Liver (tissue), 9 donors: Measurements from ENCODE around the gene ARHGEF10L. TPM values are rescaled to one million over a fixed set of nuclear protein-coding genes. Genes with fewer than 3 reads are reported as not detected.

ENCODE experiments used
- DNase-seq: peaks from one replicate; pipeline ENCODE4 v3.0.0-alpha.2; 2017; ENCODE audit warnings: low spot score
- H3K27ac ChIP-seq, 2 donors: one replicate each; pipeline ENCODE4 v1.7.0; 2013; ENCODE audit warnings: inconsistent platforms in 2 of 2, low read length in 2 of 2, control low read depth in 1 of 2, low read depth in 1 of 2, mild to moderate bottlenecking in 1 of 2
- H3K27me3 ChIP-seq, 4 donors: one replicate each; pipeline versions ENCODE4 v1.6.1 to v1.7.0; 2013; ENCODE audit warnings: low read length in 3 of 4, inconsistent platforms in 1 of 4, mild to moderate bottlenecking in 1 of 4, moderate library complexity in 1 of 4; ENCODE audit not compliant: control insufficient read depth in 4 of 4, insufficient read depth in 4 of 4
- H3K36me3 ChIP-seq, 4 donors: one replicate each; pipeline versions ENCODE4 v1.6.1 to v1.7.0; 2013; ENCODE audit warnings: low read length in 3 of 4, mild to moderate bottlenecking in 3 of 4, low read depth in 1 of 4, moderate library complexity in 1 of 4; ENCODE audit not compliant: control insufficient read depth in 4 of 4, insufficient read depth in 3 of 4
- H3K4me1 ChIP-seq, 4 donors: one replicate each; pipeline versions ENCODE4 v1.6.1 to v1.7.0; 2013; ENCODE audit warnings: low read length in 3 of 4, mild to moderate bottlenecking in 3 of 4, moderate library complexity in 1 of 4; ENCODE audit not compliant: control insufficient read depth in 4 of 4, insufficient read depth in 4 of 4
- H3K4me3 ChIP-seq, 3 donors: one replicate each; pipeline versions ENCODE4 v1.6.1 to v1.7.0; 2013; ENCODE audit warnings: low read length in 3 of 3, control low read depth in 1 of 3, low read depth in 1 of 3, mild to moderate bottlenecking in 1 of 3
- H3K9ac ChIP-seq, 2 donors: one replicate each; pipeline ENCODE4 v1.7.0; 2013; ENCODE audit warnings: low read length in 2 of 2, mild to moderate bottlenecking in 2 of 2, moderate library complexity in 2 of 2, control low read depth in 1 of 2, low read depth in 1 of 2
- H3K9me3 ChIP-seq, 4 donors: one replicate each; pipeline versions ENCODE4 v1.6.1 to v1.7.0; 2013; ENCODE audit warnings: low read length in 3 of 4; ENCODE audit not compliant: control insufficient read depth in 4 of 4
- ATF3 ChIP-seq: IDR thresholded peaks from 2 replicates; pipeline ENCODE4 v1.6.1; 2016; ENCODE audit warnings: antibody characterized with exemption
- CTCF ChIP-seq: fragments of 150-350 bp; IDR thresholded peaks from 2 replicates; pipeline ENCODE4 v1.5.1; 2017; ENCODE audit warnings: improper control_type of control experiment, low read depth, low read length; ENCODE audit not compliant: missing input control
- EGR1 ChIP-seq, 2 donors: IDR thresholded peaks; 2 replicates each; pipeline ENCODE4 v1.6.1; 2016 to 2018; ENCODE audit warnings: antibody characterized with exemption in 2 of 2, low read depth in 2 of 2
- FOXA1 ChIP-seq: IDR thresholded peaks from 2 replicates; pipeline ENCODE4 v1.6.1; 2016; ENCODE audit warnings: antibody characterized with exemption
- FOXA2 ChIP-seq: IDR thresholded peaks from 2 replicates; pipeline ENCODE4 v1.6.1; 2016; ENCODE audit warnings: antibody characterized with exemption
- GABPA ChIP-seq, 2 donors: IDR thresholded peaks in 1 of 2; conservative IDR thresholded peaks in 1 of 2; 2 replicates each; pipeline ENCODE4 v1.6.1; 2016; ENCODE audit warnings: antibody characterized with exemption in 2 of 2, mild to moderate bottlenecking in 1 of 2, moderate library complexity in 1 of 2
- HNF4A ChIP-seq, 2 donors: conservative IDR thresholded peaks; 2 replicates each; pipeline ENCODE4 v1.6.1; 2016; ENCODE audit warnings: antibody characterized with exemption in 2 of 2, mild to moderate bottlenecking in 2 of 2
- HNF4G ChIP-seq: IDR thresholded peaks from 2 replicates; pipeline ENCODE4 v1.6.1; 2016; ENCODE audit warnings: antibody characterized with exemption
- JUND ChIP-seq, 2 donors: IDR thresholded peaks; 2 replicates each; pipeline ENCODE4 v1.6.1; 2016; ENCODE audit warnings: antibody characterized with exemption in 2 of 2
- NR2F2 ChIP-seq: IDR thresholded peaks from 2 replicates; pipeline ENCODE4 v1.6.1; 2016; ENCODE audit warnings: antibody characterized with exemption
- RAD21 ChIP-seq, 2 donors: IDR thresholded peaks; 2 replicates each; pipeline ENCODE4 v1.6.1; 2016; ENCODE audit warnings: antibody characterized with exemption in 2 of 2, mild to moderate bottlenecking in 2 of 2
- RXRA ChIP-seq, 2 donors: IDR thresholded peaks; 2 replicates each; pipeline ENCODE4 v1.6.1; 2017 to 2018; ENCODE audit warnings: antibody characterized with exemption in 2 of 2, mild to moderate bottlenecking in 1 of 2
- SP1 ChIP-seq: IDR thresholded peaks from 2 replicates; pipeline ENCODE4 v1.6.1; 2018; ENCODE audit warnings: antibody characterized with exemption, mild to moderate bottlenecking
- TAF1 ChIP-seq: conservative IDR thresholded peaks from 2 replicates; pipeline ENCODE4 v1.6.1; 2016; ENCODE audit warnings: antibody characterized with exemption, mild to moderate bottlenecking
- YY1 ChIP-seq: IDR thresholded peaks from 2 replicates; pipeline ENCODE4 v1.6.1; 2016; ENCODE audit warnings: antibody characterized with exemption, mild to moderate bottlenecking
- WGBS: extraction: QIAGEN DNeasy Blood & Tissue Kit; methylation state at CpG from one replicate; pipeline ENCODE4 v1.1.7; 2013; 5-methylcytosine and 5-hydroxymethylcytosine counted together
- polyA plus RNA-seq, 2 donors: library from polyadenylated mRNA; stranded (reverse) in 1 of 2; unstranded in 1 of 2; fragments of 200-250 nt in 1 of 2; fragments of >200 nt in 1 of 2; fragmentation: Nextera tagmentation in 1 of 2; extraction: Ambion mirVana in 1 of 2; gene quantifications; one replicate each; pipeline versions ENCODE4 v1.2.1 to v1.2.3, GENCODE V29; 2013 to 2015
- total RNA-seq, 2 donors: library from RNA; depleted of rRNA; stranded (reverse); fragments of >200 nt; gene quantifications; one replicate each; pipeline ENCODE4 v1.2.3, GENCODE V29; 2014
- TF ChIP-seq, protein P1 (sequence below): IDR thresholded peaks from 2 replicates; pipeline ENCODE4 v1.6.1; 2016; ENCODE audit warnings: antibody characterized with exemption
- TF ChIP-seq, protein P2 (sequence below): IDR thresholded peaks from 2 replicates; pipeline ENCODE4 v1.6.1; 2016; ENCODE audit warnings: antibody characterized with exemption
- TF ChIP-seq, protein P3 (sequence below): IDR thresholded peaks from 2 replicates; pipeline ENCODE4 v1.6.1; 2016; ENCODE audit warnings: antibody characterized with exemption, mild to moderate bottlenecking
- donor health status: healthy.
- donor health status: healthy.
- donor health status: healthy.
- donor health status: healthy.
- donor health status: healthy.

Gene ARHGEF10L
- total and polyA plus RNA-seq, 4 donors, result 26.3 to 169 (median 57.5) TPM

- peaks cover 11 to 41% (median 18%) of the 10 kb centered on the region in 4 donors for H3K36me3 ChIP-seq
- no peak overlapping the region for H3K9ac ChIP-seq
- H3K27me3 ChIP-seq, result no peaks in the 10 kb centered on the region
- H3K9me3 ChIP-seq, result no peaks in the 10 kb centered on the region
- H3K4me1 ChIP-seq, result peaks cover 12 to 75% (median 54%) of the 10 kb centered on the region in 4 donors
- no peak overlapping the region for H3K27ac ChIP-seq
- DNase-seq, result no peak
- no peak overlapping the region for H3K4me3 ChIP-seq
- no peak for TF ChIP-seq EGR1 (IDR thresholded peaks at IDR 0.05; ENCODE audit: low read depth in 2 of 2)
- TF ChIP-seq JUND (IDR thresholded peaks at IDR 0.05), result no peak
- TF ChIP-seq RXRA (IDR thresholded peaks at IDR 0.05), result no peak
- no peak for TF ChIP-seq ATF3
- TF ChIP-seq CTCF, result no peak
- TF ChIP-seq HNF4G, result no peak
- no peak for TF ChIP-seq NR2F2
- TF ChIP-seq, protein P1, sequence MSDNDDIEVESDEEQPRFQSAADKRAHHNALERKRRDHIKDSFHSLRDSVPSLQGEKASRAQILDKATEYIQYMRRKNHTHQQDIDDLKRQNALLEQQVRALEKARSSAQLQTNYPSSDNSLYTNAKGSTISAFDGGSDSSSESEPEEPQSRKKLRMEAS, result no peak
- TF ChIP-seq, protein P2, sequence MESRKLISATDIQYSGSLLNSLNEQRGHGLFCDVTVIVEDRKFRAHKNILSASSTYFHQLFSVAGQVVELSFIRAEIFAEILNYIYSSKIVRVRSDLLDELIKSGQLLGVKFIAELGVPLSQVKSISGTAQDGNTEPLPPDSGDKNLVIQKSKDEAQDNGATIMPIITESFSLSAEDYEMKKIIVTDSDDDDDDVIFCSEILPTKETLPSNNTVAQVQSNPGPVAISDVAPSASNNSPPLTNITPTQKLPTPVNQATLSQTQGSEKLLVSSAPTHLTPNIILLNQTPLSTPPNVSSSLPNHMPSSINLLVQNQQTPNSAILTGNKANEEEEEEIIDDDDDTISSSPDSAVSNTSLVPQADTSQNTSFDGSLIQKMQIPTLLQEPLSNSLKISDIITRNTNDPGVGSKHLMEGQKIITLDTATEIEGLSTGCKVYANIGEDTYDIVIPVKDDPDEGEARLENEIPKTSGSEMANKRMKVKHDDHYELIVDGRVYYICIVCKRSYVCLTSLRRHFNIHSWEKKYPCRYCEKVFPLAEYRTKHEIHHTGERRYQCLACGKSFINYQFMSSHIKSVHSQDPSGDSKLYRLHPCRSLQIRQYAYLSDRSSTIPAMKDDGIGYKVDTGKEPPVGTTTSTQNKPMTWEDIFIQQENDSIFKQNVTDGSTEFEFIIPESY, result no peak
- TF ChIP-seq, protein P3, sequence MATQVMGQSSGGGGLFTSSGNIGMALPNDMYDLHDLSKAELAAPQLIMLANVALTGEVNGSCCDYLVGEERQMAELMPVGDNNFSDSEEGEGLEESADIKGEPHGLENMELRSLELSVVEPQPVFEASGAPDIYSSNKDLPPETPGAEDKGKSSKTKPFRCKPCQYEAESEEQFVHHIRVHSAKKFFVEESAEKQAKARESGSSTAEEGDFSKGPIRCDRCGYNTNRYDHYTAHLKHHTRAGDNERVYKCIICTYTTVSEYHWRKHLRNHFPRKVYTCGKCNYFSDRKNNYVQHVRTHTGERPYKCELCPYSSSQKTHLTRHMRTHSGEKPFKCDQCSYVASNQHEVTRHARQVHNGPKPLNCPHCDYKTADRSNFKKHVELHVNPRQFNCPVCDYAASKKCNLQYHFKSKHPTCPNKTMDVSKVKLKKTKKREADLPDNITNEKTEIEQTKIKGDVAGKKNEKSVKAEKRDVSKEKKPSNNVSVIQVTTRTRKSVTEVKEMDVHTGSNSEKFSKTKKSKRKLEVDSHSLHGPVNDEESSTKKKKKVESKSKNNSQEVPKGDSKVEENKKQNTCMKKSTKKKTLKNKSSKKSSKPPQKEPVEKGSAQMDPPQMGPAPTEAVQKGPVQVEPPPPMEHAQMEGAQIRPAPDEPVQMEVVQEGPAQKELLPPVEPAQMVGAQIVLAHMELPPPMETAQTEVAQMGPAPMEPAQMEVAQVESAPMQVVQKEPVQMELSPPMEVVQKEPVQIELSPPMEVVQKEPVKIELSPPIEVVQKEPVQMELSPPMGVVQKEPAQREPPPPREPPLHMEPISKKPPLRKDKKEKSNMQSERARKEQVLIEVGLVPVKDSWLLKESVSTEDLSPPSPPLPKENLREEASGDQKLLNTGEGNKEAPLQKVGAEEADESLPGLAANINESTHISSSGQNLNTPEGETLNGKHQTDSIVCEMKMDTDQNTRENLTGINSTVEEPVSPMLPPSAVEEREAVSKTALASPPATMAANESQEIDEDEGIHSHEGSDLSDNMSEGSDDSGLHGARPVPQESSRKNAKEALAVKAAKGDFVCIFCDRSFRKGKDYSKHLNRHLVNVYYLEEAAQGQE, result no peak
- no peak for TF ChIP-seq TAF1
- no peak for TF ChIP-seq RAD21 (IDR thresholded peaks at IDR 0.05)
- no peak for TF ChIP-seq FOXA1
- no peak for TF ChIP-seq YY1
- no peak for TF ChIP-seq HNF4A (conservative IDR thresholded peaks at IDR 0.05)
- TF ChIP-seq GABPA (IDR thresholded peaks at IDR 0.05 in 1 of 2, conservative IDR thresholded peaks at IDR 0.05 in 1 of 2), result no peak
- no peak for TF ChIP-seq SP1
- no peak for TF ChIP-seq FOXA2
- WGBS, result 78% methylated on average over 9 of the region's 9 CpGs
These were observed 58.2 kb downstream of the ARHGEF10L start for GRCh38 chr1:17597651-17598050.
